ENCODE data around the gene TMEM126B. TPM values are rescaled to one million over a fixed set of nuclear protein-coding genes. Genes with fewer than 3 reads are reported as not detected.

The TMEM126B gene
- total and polyA plus RNA-seq, 2 of the 13 experiments (the other 11 are each of a cell fraction or from before 2014, with no cell fraction given), result 33.6 to 54.8 TPM

- TF ChIP-seq TRAFD1 (CRISPR knock-in tag; IDR thresholded peaks at IDR 0.05; ENCODE audit: borderline replicate concordance) (0 out of 2 replicates have a peak, but pooled peaks have one; percentile 7), TCF7L2 (IDR thresholded peaks at IDR 0.05; ENCODE audit: low read depth, low read length) (no peak), NRL (CRISPR knock-in tag; IDR thresholded peaks at IDR 0.05; ENCODE audit: borderline replicate concordance) (0 out of 2 replicates have a peak, but pooled peaks have one; percentile 31), ZNF709 (CRISPR knock-in tag; IDR thresholded peaks at IDR 0.05) (0 out of 2 replicates have a peak, but pooled peaks have one; percentile 42)
These were observed 56.9 kb downstream of the TMEM126B start (continued) for GRCh38 chr11:85685125-85685819.

GRCh38 chr11:85685820-85686459 is 57.5 kb downstream of the TMEM126B start, which contains the start of gene CCDC89:
CCDC89 (minus strand) TSS chr11:85686195; CDS start chr11:85686130, 65 bp downstream.
- peaks cover 33% of the 10 kb centered on the region; the same call in 1 of the 2 replicates for H3K4me1 ChIP-seq (ENCODE audit: insufficient read depth, low read length)
- WGBS (ENCODE audit: low lambda C conversion rate), result 10% methylated on average over 10 of the region's 13 CpGs
- H3K79me2 ChIP-seq (ENCODE audit: insufficient read depth, low read length), result no peaks in the 10 kb centered on the region
- CTCF ChIA-PET (ENCODE audit: low intra/inter-chr PET ratio, low total read pairs), result no interaction called here
- no peaks in the 10 kb centered on the region for H3K9me3 ChIP-seq (ENCODE audit: low read length)
- no peak within 1 kb of the TSS for H3K27ac ChIP-seq (ENCODE audit: extremely low read length, insufficient read depth, low read length)
- H3K36me3 ChIP-seq (replicated peaks in 1 of 2; ENCODE audit: control insufficient read depth in 1 of 2, insufficient read depth in 2 of 2, low read length in 2 of 2), result no peaks in the 10 kb centered on the region
- H3K4me2 ChIP-seq (ENCODE audit: low read depth, low read length), result peak within 1 kb of the TSS; percentile 92
- intact Hi-C loops (cut with micrococcal nuclease; ENCODE audit: unreplicated experiment) (no loop called here), in situ Hi-C loops (cut with HindIII; ENCODE audit: extremely low pct_ligation_motif_present, low pct_unique_long_range_greater_than_20kb) (no loop called here)
- H2AFZ ChIP-seq (ENCODE audit: low read length), result peak within 1 kb of the TSS; percentile 67
- H3K9ac ChIP-seq (ENCODE audit: insufficient read depth, low read depth, low read length), result peak within 1 kb of the TSS; percentile 14
- peak within 1 kb of the TSS; percentile 20 to 69 (median 44); a peak in 5 of 6 replicates for H3K4me3 ChIP-seq (replicated peaks in 1 of 3; ENCODE audit: insufficient read depth in 1 of 3, low read depth in 2 of 3, low read length in 3 of 3)
- DNase-seq (ENCODE audit: low spot score) (peak; percentile 68), FAIRE-seq (no peak), ATAC-seq (peak; percentile 86)
- POLR2A ChIA-PET, result interaction anchor here (1.3 to 2.1 kb wide), 3 partner anchors 21 to 58 kb away, joined by 5 to 11 read pairs (median 6); partner anchors contain the start of genes CREBZF, TMEM126A and TMEM126B
- H4K20me1 ChIP-seq (ENCODE audit: insufficient read depth, low read length), result no peaks in the 10 kb centered on the region
- BruUV-seq (replicated peaks), result no TSS peak
- 0 out of 5 replicates have a peak, but pooled peaks cover 0 to 10% of the 10 kb centered on the region in 2 experiments for H3K27me3 ChIP-seq (ENCODE audit: control insufficient read depth in 1 of 2, insufficient read depth in 2 of 2, low read length in 2 of 2)
- TF ChIP-seq ZC3H13 (CRISPR knock-in tag; IDR thresholded peaks at IDR 0.05) (no peak), ZNF354B (CRISPR knock-in tag; IDR thresholded peaks at IDR 0.05) (no peak), GFI1 (CRISPR knock-in tag; IDR thresholded peaks at IDR 0.05; ENCODE audit: borderline replicate concordance) (no peak), ATM (IDR thresholded peaks at IDR 0.05; ENCODE audit: borderline replicate concordance) (no peak), ZBTB10 (CRISPR knock-in tag; IDR thresholded peaks at IDR 0.05; ENCODE audit: borderline replicate concordance) (no peak), ZNF788 (CRISPR knock-in tag; IDR thresholded peaks at IDR 0.05; ENCODE audit: borderline replicate concordance) (no peak), ZNF776 (CRISPR knock-in tag; IDR thresholded peaks at IDR 0.05) (no peak), ZFYVE20 (CRISPR knock-in tag; IDR thresholded peaks at IDR 0.05; ENCODE audit: borderline replicate concordance, low read depth) (no peak), CEBPB (IDR thresholded peaks at IDR 0.05; ENCODE audit: borderline replicate concordance, low read depth, low read length) (peak; percentile 18; the same call in 1 of the 2 replicates), MED13 (CRISPR knock-in tag; IDR thresholded peaks at IDR 0.05) (no peak), ZNF556 (CRISPR knock-in tag; IDR thresholded peaks at IDR 0.05; ENCODE audit: borderline replicate concordance) (no peak), NBN (conservative IDR thresholded peaks at IDR 0.05) (no peak), POGZ (CRISPR knock-in tag; IDR thresholded peaks at IDR 0.05) (0 out of 2 replicates have a peak, but pooled peaks have one; percentile 31), KAT8 (CRISPR knock-in tag; IDR thresholded peaks at IDR 0.05) (peak; percentile 21; the same call in 1 of the 2 replicates)
